Measurements from ENCODE around the gene CTTNBP2NL. TPM values are rescaled to one million over a fixed set of nuclear protein-coding genes. Genes with fewer than 3 reads are reported as not detected.
A peak's percentile ranks its signal among the peaks of the same experiment; 100 is the strongest.
"Not testable (repeated sequence)": the region's sequence is repeated elsewhere in the genome, so short reads cannot be mapped to it uniquely, and the experiment has no call there.

CTTNBP2NL gene
- total RNA-seq, 2 experiments from 2014 or later, result 2.8 to 7.0 TPM

- ATAC-seq (no peak), DNase-seq (no peak)
- peaks cover 4% of the 10 kb centered on the region for H3K4me1 Mint-ChIP-seq
- CTCF ChIA-PET, result interaction anchor here (1.3 to 2.6 kb wide), 3 partner anchors 10 to 73 kb away, joined by 3 to 10 read pairs (median 4); no protein-coding TSS in a partner anchor
- H3K27ac Mint-ChIP-seq, result no peak overlapping the region
- no peaks in the 10 kb centered on the region for H3K36me3 Mint-ChIP-seq
- no peaks in the 10 kb centered on the region for H3K9me3 Mint-ChIP-seq (ENCODE audit: low read depth)
- peaks cover 68% of the 10 kb centered on the region for H3K27me3 Mint-ChIP-seq
- no peak overlapping the region for H3K4me3 Mint-ChIP-seq
These were observed 24.2 kb upstream of the CTTNBP2NL start for GRCh38 chr1:112371775-112372174.

GRCh38 chr1:112373806-112374205 is 22.2 kb upstream of the CTTNBP2NL start:
- H3K9me3 Mint-ChIP-seq (ENCODE audit: low read depth), result no peaks in the 10 kb centered on the region

GRCh38 chr1:112375701-112376100 is 20.3 kb upstream of the CTTNBP2NL start:
- H3K4me3 Mint-ChIP-seq, result no peak overlapping the region
- H3K27ac Mint-ChIP-seq, result no peak overlapping the region
- ATAC-seq, result no peak
- no peaks in the 10 kb centered on the region for H3K4me1 Mint-ChIP-seq
- no peaks in the 10 kb centered on the region for H3K9me3 Mint-ChIP-seq (ENCODE audit: low read depth)
- CTCF ChIA-PET, result no interaction called here
- DNase-seq, result no peak
- H3K36me3 Mint-ChIP-seq, result no peaks in the 10 kb centered on the region
- peaks cover 65% of the 10 kb centered on the region for H3K27me3 Mint-ChIP-seq

More at GRCh38 chr1:112373806-112374205, 22.2 kb upstream of the CTTNBP2NL start:
- H3K27ac Mint-ChIP-seq, result no peak overlapping the region
- no peak for DNase-seq
- CTCF ChIA-PET, result interaction anchor here (0.9 kb wide), 1 partner anchor 15 kb away, joined by 3 read pairs; no protein-coding TSS in a partner anchor
- peaks cover 4% of the 10 kb centered on the region for H3K4me1 Mint-ChIP-seq
- no peak overlapping the region for H3K4me3 Mint-ChIP-seq
- no peak for ATAC-seq
- H3K36me3 Mint-ChIP-seq, result no peaks in the 10 kb centered on the region
- peaks cover 66% of the 10 kb centered on the region for H3K27me3 Mint-ChIP-seq

GRCh38 chr1:112380356-112380755 is 15.7 kb upstream of the CTTNBP2NL start:
- no peak for DNase-seq
- CTCF ChIA-PET, result interaction anchor here (1.3 to 2.8 kb wide), 3 partner anchors 11 to 14 kb away, joined by 3 to 10 read pairs (median 7); no protein-coding TSS in a partner anchor
- Mint-ChIP-seq H3K9me3 (ENCODE audit: low read depth) (no peaks in the 10 kb centered on the region), H3K4me3 (no peak overlapping the region), H3K27me3 (peaks cover 61% of the 10 kb centered on the region), H3K36me3 (no peaks in the 10 kb centered on the region), H3K4me1 (no peaks in the 10 kb centered on the region), H3K27ac (no peak overlapping the region)
- no peak for ATAC-seq

- no peaks in the 10 kb centered on the region for H3K4me1 Mint-ChIP-seq
- H3K27ac Mint-ChIP-seq, result no peak overlapping the region
- no peaks in the 10 kb centered on the region for H3K9me3 Mint-ChIP-seq (ENCODE audit: low read depth)
- CTCF ChIA-PET, result interaction anchor here (1.0 to 2.8 kb wide), 6 partner anchors 8 to 120 kb away, joined by 3 to 10 read pairs (median 4); no protein-coding TSS in a partner anchor
- DNase-seq, result no peak
- ATAC-seq, result no peak
- no peak overlapping the region for H3K4me3 Mint-ChIP-seq
- peaks cover 51% of the 10 kb centered on the region for H3K27me3 Mint-ChIP-seq
- H3K36me3 Mint-ChIP-seq, result no peaks in the 10 kb centered on the region
These were observed 14.5 kb upstream of the CTTNBP2NL start for GRCh38 chr1:112381324-112382076.

GRCh38 chr1:112383759-112384370 is 12.1 kb upstream of the CTTNBP2NL start:
- DNase-seq (no peak), ATAC-seq (no peak)
- Mint-ChIP-seq H3K27ac (no peak overlapping the region), H3K27me3 (peaks cover 43% of the 10 kb centered on the region), H3K36me3 (no peaks in the 10 kb centered on the region), H3K4me3 (no peak overlapping the region), H3K4me1 (peaks cover 10% of the 10 kb centered on the region), H3K9me3 (ENCODE audit: low read depth) (no peaks in the 10 kb centered on the region)
- CTCF ChIA-PET, result interaction anchor here (0.6 to 1.8 kb wide), 3 partner anchors 13 to 324 kb away, joined by 3 to 4 read pairs (median 4); no protein-coding TSS in a partner anchor

GRCh38 chr1:112386024-112386723 is 9.8 kb upstream of the CTTNBP2NL start:
- CTCF ChIA-PET, result interaction anchor here (0.7 kb wide), 1 partner anchor 344 kb away, joined by 3 read pairs; no protein-coding TSS in a partner anchor
- Mint-ChIP-seq H3K9me3 (ENCODE audit: low read depth) (no peaks in the 10 kb centered on the region), H3K27ac (no peak overlapping the region), H3K4me1 (peaks cover 23% of the 10 kb centered on the region), H3K27me3 (peaks cover 34% of the 10 kb centered on the region), H3K4me3 (no peak overlapping the region), H3K36me3 (no peaks in the 10 kb centered on the region)
- DNase-seq, result no peak
- no peak for ATAC-seq

GRCh38 chr1:112386731-112387346 is 9.2 kb upstream of the CTTNBP2NL start:
- CTCF ChIA-PET, result no interaction called here
- Mint-ChIP-seq H3K36me3 (no peaks in the 10 kb centered on the region), H3K27me3 (peaks cover 28% of the 10 kb centered on the region), H3K9me3 (ENCODE audit: low read depth) (no peaks in the 10 kb centered on the region), H3K4me3 (no peak overlapping the region), H3K27ac (no peak overlapping the region), H3K4me1 (peaks cover 27% of the 10 kb centered on the region)
- DNase-seq, result no peak
- no peak for ATAC-seq

GRCh38 chr1:112387807-112388206 is 8.2 kb upstream of the CTTNBP2NL start:
- CTCF ChIA-PET, result no interaction called here
- H3K27ac Mint-ChIP-seq, result no peak overlapping the region
- peaks cover 26% of the 10 kb centered on the region for H3K27me3 Mint-ChIP-seq
- DNase-seq (no peak), ATAC-seq (no peak)
- H3K36me3 Mint-ChIP-seq, result no peaks in the 10 kb centered on the region
- no peaks in the 10 kb centered on the region for H3K9me3 Mint-ChIP-seq (ENCODE audit: low read depth)
- H3K4me3 Mint-ChIP-seq, result no peak overlapping the region
- H3K4me1 Mint-ChIP-seq, result peaks cover 27% of the 10 kb centered on the region

GRCh38 chr1:112388436-112388835 is 7.6 kb upstream of the CTTNBP2NL start:
- H3K27me3 Mint-ChIP-seq, result peaks cover 23% of the 10 kb centered on the region
- peaks cover 29% of the 10 kb centered on the region for H3K4me1 Mint-ChIP-seq
- no peaks in the 10 kb centered on the region for H3K9me3 Mint-ChIP-seq (ENCODE audit: low read depth)
- ATAC-seq (no peak), DNase-seq (no peak)
- no peaks in the 10 kb centered on the region for H3K36me3 Mint-ChIP-seq
- no peak overlapping the region for H3K27ac Mint-ChIP-seq
- CTCF ChIA-PET, result interaction anchor here (1.5 to 7.3 kb wide), 2 partner anchors 77 to 226 kb away, joined by 4 to 171 read pairs; no protein-coding TSS in a partner anchor
- no peak overlapping the region for H3K4me3 Mint-ChIP-seq

- Mint-ChIP-seq H3K27ac (no peak overlapping the region), H3K27me3 (peaks cover 20% of the 10 kb centered on the region), H3K9me3 (ENCODE audit: low read depth) (no peaks in the 10 kb centered on the region), H3K36me3 (no peaks in the 10 kb centered on the region), H3K4me3 (no peak overlapping the region), H3K4me1 (peaks cover 39% of the 10 kb centered on the region)
- CTCF ChIA-PET, result interaction anchor here (0.8 to 7.3 kb wide), 8 partner anchors 8 to 325 kb away, joined by 3 to 171 read pairs (median 7); partner anchors contain the start of gene PPM1J
- DNase-seq, result no peak
- no peak for ATAC-seq
These were observed 6.3 kb upstream of the CTTNBP2NL start for GRCh38 chr1:112389689-112390088.

GRCh38 chr1:112390335-112390734 is 5.7 kb upstream of the CTTNBP2NL start:
- not testable (repeated sequence) for H3K27ac Mint-ChIP-seq; H3K36me3 Mint-ChIP-seq; DNase-seq; H3K9me3 Mint-ChIP-seq (ENCODE audit: low read depth); ATAC-seq
- Mint-ChIP-seq H3K27me3 (peaks cover 16% of the 10 kb centered on the region), H3K4me1 (peaks cover 43% of the 10 kb centered on the region), H3K4me3 (peak overlapping the region; percentile 76)
- CTCF ChIA-PET, result interaction anchor here (0.7 to 7.3 kb wide), 28 partner anchors 9 to 682 kb away, joined by 3 to 171 read pairs (median 5); partner anchors contain the start of genes LRIG2, MOV10, PPM1J and RHOC
